HL-60/S4 (cell line): ENCODE measurements around the gene ELMO1.

ENCODE experiments used
- in situ Hi-C: fragments of 300-500 bp; cut with MboI; formaldehyde crosslinking; loops from 2 replicates; pipeline ENCODE4 v1.14.3; 2022; ENCODE audit warnings: low sequenced_read_pairs

Gene ELMO1

DNA sequence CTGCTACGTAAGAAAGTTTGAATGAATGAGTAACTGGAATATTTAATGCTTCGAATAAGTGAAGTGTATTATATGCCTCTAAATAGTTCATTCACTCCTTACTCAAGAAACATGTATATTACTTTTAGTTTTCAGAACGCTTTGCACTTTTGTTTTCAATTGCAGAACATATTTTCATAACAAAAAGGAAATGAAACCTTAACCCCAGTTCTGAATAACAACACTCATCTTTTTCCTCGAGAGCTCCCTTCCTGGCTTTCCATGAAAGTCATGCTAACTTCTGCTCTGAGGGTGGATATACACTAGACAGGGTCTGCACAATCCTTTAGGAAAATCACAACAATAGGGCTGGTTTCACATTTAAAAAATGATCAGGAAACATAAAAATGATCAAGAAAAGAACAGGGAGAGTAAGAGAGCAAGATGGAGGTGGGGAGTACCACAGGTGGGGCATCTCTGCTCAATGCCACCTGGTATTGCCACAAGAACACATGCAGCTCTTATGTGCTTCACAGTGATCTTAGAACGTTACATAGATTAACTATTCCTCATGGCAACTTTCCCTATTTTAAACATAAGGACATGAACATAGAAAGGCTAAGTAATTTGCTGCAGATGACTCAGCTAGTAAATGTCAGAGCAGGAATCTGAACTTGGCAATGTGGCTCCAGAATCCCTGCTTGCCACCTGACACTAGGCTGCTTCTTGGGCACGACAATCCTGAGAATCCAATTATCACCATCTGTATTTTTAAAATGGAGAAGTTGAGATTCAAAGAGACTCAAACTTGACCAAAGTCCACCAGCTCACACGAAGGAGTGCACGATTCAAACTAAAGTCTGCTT, 504.9 kb downstream of the ELMO1 start:
- in situ Hi-C loops = no loop called here

DNA sequence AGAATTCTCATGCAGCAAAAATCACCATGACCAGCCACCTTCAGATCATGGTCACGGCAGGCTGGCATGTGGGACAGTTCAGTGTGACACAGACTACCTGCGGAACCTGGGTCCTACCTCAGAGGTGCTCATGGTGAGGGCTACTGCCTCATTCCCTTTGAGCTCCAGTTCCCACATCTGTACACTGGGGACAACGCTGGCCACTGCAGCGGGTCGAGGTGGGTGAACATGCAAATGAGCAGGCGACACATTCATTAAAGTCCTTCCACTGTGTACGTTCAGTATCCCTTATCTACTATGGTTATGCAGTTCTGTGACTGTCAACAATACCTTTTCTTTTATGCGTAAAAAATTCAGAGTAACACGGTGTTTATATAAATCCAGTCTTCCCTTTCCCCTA, 505.7 kb downstream of the ELMO1 start:
- in situ Hi-C loops = no loop called here

DNA sequence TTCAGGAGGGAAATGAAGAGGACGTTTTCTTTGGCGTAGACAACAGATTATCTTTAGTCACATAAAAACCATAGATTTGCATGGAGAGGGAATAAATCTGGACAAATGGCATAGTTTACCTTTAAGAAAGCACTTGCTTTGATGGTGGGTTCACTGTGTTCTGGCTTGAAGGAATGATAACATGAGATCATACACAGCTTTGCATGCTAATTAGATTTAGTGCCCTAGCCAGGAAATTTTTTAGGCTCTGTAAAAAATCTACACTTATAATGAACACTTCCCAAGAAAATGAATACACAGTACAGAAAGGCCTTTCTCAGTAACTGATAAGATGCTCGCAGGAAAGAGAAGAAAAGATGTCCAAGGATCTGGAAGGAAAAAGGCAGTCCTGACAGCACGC, 506.1 kb downstream of the ELMO1 start:
- in situ Hi-C loops = no loop called here

DNA sequence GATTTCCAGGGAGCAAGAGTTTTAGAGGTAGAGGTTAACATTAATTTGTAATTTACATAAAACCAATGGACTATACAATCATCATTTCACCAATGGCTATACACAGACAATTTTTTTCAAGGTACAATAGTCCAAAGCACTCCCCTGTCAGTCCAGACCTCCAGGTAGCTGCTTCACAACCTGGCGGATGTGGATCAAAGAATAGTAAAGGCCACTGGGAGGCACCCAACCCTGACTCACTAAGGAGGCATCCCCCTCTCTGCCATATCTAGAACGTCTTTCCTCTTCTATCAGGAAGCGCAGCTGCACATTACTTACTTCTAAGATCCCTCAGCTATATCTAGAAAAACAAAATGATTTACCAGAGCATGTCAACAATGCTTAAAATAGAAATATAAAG, 506.6 kb downstream of the ELMO1 start:
- in situ Hi-C loops = no loop called here

DNA sequence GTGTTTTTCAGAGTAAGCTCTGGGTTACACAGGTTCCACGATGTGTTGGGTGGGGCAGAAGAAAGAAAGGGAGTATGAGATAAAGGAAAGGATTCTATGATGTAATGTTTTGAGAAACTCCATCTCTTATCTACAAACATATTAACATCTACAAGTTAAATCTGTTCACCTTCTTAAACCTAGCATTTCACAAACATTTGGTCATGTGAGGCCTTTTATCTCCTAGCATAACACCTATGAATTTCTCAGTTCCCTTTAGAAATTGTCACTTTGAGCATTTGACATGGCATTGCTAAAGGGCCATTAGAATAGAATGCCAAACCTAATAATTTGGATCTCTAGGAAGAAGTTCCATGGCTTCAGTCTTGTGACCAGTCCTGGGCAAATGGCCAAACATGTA, 507.3 kb downstream of the ELMO1 start:
- in situ Hi-C loops = no loop called here

DNA sequence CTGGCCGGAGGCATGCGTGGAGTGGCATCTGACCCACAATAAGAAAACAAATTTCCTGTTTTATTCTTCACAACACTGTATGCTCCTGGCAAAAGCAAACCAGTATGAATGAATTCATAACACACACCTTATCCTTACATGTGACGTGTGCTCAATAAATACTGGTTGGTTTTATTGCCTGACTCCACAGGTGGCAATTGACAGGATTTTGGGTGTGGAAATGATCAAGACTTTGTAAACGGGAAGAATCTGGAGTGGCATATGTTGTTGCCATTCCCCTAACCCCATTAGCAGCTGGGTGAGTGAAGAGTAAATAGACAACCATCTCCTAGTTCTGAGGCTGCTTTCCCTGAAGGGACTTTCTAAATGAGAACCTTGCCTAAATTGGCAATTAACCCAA, 508.8 kb downstream of the ELMO1 start:
- in situ Hi-C loops = no loop called here

DNA sequence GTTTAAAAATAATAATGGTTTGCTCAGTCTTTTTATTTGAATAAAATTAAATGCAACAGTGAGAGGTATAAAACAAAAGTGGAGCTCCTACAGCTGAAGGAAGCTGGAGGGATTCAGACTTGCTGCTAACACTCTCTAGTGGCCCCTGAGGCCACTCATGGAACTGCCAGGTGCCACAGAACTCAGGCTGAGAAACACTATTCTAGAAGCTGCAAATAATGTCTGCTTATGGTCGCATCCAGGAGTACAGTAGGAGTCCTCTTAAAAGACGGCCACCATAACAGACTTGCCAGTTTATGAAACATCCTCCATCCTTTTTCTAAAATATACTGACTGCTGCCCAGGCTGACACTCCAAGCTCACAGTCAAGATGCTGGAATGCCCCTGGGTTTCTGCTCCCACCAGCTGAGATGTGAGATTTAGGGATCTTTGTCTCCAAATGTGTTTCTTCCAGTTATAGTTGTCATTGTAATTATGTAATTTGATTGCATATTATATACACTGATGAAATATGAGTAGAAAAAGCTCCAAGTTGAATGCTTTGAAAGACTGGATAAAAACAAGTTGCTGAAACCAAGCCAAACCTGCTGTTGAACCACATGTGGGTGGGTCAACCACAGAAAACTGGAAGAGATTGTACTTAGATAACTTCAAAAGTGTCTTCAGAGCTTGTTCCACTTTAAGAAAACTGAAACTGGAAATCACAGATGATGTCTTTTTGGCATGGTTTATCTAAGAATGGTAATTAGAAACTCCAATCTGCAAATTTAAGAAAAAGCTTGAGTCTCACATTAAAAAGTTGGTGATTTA, 510.7 kb downstream of the ELMO1 start:
- in situ Hi-C loops = no loop called here

DNA sequence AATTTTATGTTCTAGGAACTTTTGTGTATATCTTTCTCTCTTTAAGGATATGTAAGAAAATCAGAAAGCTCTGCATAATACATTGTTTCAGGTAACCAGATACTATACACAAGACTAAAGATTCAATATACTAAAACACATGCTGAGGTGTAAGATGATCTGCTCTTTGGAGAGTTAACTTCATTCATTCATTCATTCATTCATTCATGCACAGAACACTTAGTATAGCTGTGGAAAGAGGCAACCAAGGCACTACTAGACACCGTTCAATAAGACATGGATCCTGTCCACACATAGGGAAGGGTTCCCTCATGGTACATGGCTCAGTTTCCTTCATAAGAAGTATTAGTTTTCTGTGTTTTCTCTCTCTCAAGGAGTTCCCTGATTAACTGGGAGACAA, 516.8 kb downstream of the ELMO1 start:
- in situ Hi-C loops = no loop called here

DNA sequence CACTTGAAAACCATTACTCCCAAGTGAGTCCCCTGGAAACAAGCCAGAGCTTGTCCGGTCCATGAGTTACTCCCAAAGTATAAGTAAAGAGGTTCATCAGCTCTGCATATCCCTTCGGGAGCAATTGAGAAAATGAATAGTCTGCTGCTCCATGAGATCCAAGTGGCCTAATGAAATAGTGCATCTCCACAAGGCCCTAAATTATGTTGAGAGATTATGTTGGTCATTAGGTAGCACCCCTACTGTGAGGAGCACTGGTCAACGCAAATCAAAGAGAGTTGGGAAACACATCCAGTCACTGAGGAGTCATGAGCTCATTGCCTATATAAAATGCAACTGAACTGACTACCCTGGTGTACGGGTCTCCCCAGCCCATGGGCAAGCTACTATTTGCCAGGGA, 518.9 kb downstream of the ELMO1 start:
- in situ Hi-C loops = no loop called here

DNA sequence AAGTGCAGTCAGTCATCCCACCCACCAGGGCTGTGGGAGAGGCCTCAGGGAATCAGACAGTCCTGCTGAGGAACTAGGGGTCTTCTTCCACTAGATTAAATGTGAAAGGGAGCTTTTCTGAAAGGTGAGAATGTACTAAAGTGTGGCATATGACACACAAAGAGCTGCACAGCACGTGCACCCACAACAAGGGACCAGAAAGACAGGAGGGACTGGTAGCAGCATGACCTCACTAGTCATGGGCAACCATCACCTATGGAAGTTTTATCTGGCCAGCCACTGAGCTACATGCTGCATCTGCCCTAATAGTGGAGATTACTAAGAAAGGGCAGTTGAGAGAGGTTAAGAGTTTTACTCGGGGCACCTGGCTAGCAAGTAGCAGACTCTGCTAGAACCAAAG, 519.9 kb downstream of the ELMO1 start:
- in situ Hi-C loops = no loop called here

DNA sequence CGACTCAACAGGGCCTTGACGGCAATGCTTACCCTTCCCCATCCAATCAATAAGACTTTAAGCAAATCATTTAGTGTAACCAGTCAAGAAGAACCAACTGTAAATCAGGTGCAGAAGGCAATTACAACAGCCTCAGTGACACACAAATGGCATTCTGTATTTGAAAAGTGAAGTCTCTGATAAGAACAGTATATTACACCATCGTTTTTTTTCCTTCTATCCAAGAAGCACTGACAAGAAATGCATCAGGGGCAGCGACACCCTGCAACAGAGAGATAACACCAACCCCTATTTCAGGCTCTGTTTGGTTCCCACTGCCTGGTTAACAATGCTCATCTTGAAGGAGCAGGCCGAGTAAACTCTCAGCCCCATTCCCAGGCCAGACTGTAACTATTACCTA, 520.4 kb downstream of the ELMO1 start:
- in situ Hi-C loops = no loop called here

DNA sequence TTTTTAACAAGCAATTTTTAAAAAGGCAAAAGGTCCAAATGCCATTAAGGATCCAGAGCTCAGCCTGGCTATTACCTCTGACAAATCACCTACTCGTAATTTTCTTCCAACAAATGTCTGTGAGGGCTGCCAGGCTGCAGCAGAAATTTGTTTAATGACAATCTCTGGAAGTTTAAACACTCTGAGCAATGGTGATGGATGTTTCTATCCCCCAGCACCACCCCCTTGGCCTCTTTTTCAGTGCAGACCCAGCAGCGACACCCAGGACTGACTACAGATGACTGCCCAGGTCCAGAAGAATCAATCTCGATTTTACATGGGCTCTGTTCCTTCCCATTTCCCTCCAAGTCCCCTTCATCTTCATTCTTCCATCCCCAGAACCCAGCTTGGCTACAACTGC, 523.0 kb downstream of the ELMO1 start:
- in situ Hi-C loops = no loop called here

DNA sequence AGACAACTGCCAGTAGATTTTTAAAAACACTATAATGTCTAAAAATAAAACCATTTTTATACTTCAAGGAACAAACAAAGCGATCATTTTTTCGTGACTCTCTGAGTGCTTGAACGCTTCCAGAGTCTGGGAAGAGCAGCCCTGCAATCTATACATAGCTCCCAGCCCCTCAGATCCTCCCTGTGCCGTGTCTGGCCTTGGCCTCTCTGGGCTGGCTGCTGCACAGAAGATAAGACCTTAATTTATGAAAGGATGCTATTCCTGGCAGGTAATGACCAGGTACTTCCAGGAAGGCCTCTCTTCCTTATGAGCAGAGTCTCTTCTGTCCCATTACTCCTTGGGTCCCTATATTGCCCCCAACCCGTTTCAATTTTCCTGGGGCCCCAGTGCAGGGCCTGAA, 523.5 kb downstream of the ELMO1 start:
- in situ Hi-C loops = no loop called here

DNA sequence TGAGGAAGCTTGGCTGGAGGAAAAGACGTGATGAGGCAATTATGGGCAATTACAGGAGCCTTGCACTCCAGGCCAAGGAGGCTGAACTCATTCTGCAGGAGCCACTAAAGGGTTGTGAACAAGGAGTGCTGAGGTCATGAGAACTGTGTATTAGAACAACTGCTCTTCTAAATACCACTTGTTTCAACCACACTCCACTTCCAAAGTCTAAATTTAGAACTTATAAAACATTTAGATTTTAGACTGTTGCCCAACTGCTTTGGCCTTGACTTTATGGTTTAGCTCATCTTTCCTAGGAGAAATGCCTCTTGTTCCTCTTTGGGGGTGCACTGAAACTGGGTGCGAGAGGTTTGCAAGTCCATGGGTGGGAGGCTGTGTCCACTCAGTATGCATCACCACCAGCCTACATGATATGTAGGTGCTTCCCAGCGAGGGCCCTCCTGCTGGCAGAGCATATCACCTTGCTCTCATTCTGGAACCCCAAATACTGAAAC, 524.7 kb downstream of the ELMO1 start:
- in situ Hi-C loops = no loop called here

DNA sequence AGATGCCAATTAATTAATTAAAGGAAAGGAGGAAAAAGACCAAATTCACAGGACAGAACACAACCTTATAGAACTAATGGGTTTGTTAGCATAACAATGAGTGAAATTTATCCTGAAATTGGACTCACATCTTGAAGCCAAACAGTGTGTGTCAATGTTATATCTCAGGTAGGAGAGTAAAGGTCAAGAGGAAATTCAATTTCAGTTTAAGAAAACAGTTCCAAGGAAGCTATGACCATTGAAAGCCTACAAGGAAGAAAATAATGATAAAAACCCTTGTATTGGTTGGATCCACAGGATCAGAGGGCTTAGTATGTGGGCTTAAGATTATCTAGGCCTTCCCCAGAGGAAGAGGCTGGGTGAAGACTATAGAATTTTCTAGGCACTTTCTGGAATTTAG, 525.5 kb downstream of the ELMO1 start:
- in situ Hi-C loops = no loop called here

DNA sequence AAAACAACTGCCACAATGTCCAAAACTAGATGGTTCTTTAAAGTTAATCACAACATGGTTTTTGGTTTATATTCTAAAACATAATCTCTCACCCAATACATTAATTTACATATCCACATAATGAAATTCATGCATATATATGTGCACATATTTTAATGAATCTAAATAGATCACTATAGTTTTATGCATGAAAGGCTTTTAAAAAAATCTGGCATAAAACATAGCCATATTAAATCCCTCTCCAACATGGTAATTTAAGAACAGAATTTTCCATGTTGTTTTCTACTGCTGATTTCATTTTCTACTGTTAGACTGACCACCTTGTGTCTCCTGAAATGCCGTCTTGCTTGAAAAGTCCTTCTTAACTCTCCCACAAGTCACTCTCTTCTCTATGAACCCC, 528.2 kb downstream of the ELMO1 start:
- in situ Hi-C loops = no loop called here

DNA sequence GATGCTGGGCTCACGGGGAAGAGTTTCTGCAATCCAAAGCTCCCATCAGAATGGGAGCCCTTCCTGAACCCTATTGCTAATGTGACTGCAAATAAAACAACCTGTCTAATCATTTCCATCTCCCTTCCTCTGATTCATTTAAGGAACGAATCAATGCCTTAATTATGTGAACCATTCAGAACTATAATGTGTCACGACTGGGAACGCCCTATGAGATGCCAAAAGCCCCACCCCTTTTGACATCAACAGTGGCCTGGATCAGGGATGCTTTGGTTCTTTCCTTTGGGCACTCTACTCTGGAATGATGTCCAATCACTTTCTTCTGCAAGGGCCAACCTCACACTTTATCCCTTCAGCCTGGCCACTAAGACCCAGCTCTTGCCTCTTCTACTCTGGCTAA, 528.9 kb downstream of the ELMO1 start:
- in situ Hi-C loops = no loop called here

DNA sequence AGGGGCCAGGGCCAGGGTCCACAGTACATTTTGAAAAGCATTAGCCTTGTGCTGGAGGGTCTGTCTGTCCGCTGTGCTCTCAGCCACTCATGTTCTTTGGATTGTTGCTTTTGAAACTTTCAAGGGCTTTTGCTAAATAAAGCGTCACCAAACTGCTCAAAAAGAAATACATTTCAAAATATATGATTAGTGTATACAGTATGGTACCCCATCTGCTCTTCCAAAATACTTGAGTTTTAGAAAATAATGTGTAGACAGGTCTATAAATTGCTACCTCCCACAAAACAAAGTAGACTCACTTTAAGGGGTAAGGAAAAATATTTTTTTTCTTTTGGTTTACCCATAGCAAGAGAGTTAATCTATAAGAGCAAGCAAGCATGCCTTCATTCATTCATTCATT, 530.1 kb downstream of the ELMO1 start:
- in situ Hi-C loops = no loop called here

DNA sequence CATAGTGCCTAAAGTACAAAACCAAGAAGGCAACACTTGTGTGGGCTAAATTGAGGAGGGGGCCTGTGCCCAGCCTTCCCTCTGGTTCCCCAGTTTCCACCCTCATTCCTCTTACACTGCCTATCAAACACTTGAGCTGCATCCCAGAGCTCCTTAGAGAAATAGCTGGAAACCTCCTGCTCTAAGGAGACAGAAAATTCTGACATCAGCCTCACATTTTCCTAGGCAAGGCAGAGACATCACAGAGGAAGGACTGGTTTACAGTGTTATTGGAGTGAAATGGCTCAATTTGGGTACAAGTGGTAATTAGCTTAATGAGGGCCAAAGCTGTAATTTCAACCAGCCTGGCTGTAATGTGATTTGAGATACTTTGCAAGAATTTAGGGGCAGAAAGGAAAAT, 532.0 kb downstream of the ELMO1 start:
- in situ Hi-C loops = no loop called here

DNA sequence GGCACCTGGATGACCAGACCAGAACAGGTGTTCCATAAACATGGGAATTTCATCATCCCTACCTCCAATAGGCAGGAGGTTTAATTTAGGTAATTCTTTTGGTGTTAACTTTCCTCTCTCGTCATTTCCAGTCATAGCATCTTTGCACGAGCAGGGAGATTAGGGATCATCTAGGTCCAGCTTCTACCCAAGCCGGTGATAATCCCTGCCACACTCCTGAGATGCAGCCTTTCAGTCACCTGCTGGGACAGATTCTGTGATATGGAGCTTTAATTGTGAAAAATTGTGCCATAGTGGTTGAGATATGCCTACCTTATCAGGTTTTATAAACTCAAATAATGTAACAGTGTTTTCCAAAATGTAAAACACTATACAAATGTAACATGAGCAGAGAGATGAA, 532.5 kb downstream of the ELMO1 start:
- in situ Hi-C loops = no loop called here

DNA sequence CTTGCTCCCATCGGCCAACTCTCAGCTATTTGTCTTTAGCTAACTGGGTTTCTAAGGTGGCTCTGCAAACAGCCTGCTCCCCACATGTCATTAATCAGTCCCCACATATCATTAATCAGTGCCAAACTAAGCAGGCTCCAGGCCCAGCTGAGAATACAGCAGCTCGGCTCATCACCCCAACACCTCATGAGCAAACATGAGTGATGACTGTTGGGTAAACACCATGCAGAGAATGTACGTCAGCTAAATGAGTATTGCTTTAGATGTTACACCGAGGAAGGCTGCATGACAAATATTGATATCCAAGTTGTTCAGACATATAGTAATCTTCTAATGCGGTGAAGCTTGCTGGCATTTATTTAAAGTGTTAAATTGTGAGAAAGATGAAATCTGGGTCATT, 536.9 kb downstream of the ELMO1 start:
- in situ Hi-C loops = no loop called here

DNA sequence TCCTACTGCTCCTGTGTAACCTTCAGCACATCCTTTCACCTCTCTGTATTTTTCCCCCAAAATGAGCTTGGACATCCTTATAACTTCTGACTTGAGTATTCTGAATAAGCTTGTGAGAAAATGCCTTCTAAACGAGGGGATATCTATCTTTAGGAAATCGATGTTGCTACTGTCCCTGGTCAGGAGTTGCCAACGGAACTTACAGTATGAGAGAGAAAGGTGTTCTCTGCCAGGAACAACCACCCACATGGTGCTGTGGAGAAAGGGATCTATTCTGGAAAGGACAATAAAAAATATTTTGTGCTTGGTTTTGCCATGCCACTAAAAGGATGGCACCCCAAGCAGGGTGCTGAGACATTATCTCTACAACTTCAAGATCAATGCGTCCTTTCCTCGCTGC, 537.8 kb downstream of the ELMO1 start:
- in situ Hi-C loops = no loop called here
